GM18873 (cell line): ENCODE results near the gene VN1R4.
"Not testable (repeated sequence)": the region's sequence is repeated elsewhere in the genome, so short reads cannot be mapped to it uniquely, and the experiment has no call there.

ENCODE experiments used
- ATAC-seq: cut with Tn5 transposase; IDR thresholded peaks from one replicate; pipeline ENCODE4 v1.9.1; 2021; ENCODE audit warnings: mild to moderate bottlenecking, moderate library complexity, moderate number of reproducible peaks; ENCODE audit not compliant: unreplicated experiment, low FRiP score

VN1R4 gene

GRCh38 chr19:53267623-53268022 is at the start of gene VN1R4:
Gene VN1R4, minus strand, starts transcription at chr19:53267723. Its CDS starts 58 bp downstream, at chr19:53267665.
- ATAC-seq = not testable (repeated sequence)

- no peak for ATAC-seq
Measured at GRCh38 chr19:53311897-53312296, 44.4 kb upstream of the VN1R4 start.

- no peak for ATAC-seq
Measured at GRCh38 chr19:53311044-53311443, 43.5 kb upstream of the VN1R4 start.

GRCh38 chr19:53308339-53308811 is 40.9 kb upstream of the VN1R4 start:
- ATAC-seq = no peak

GRCh38 chr19:53301341-53301740 is 33.8 kb upstream of the VN1R4 start:
- not testable (repeated sequence) for ATAC-seq

- no peak for ATAC-seq
Measured at GRCh38 chr19:53294786-53295441, 27.4 kb upstream of the VN1R4 start.

- ATAC-seq = no peak
Measured at GRCh38 chr19:53290758-53291549, 23.4 kb upstream of the VN1R4 start.

- ATAC-seq = no peak
Measured at GRCh38 chr19:53285087-53285486, 17.6 kb upstream of the VN1R4 start.

GRCh38 chr19:53281947-53282346 is 14.4 kb upstream of the VN1R4 start:
- ATAC-seq = not testable (repeated sequence)

- no peak for ATAC-seq
Measured at GRCh38 chr19:53275480-53275879, 8.0 kb upstream of the VN1R4 start.

GRCh38 chr19:53272044-53272443 is 4.5 kb upstream of the VN1R4 start:
- no peak for ATAC-seq

GRCh38 chr19:53269861-53270260 is 2.3 kb upstream of the VN1R4 start:
- ATAC-seq = not testable (repeated sequence)

GRCh38 chr19:53257715-53258342 is 9.7 kb downstream of the VN1R4 start, which contains the start of gene VN1R2:
Gene VN1R2, plus strand, starts transcription at chr19:53258292. Its CDS starts 84 bp downstream, at chr19:53258376.
- ATAC-seq = not testable (repeated sequence)

GRCh38 chr19:53254411-53255341 is 12.8 kb downstream of the VN1R4 start, which contains the start of gene ZNF677:
Gene ZNF677, minus strand, starts transcription at chr19:53254873. Its CDS starts 3,323 bp downstream, at chr19:53251550.
- ATAC-seq = no peak

GRCh38 chr19:53246498-53246897 is 21.0 kb downstream of the VN1R4 start:
- no peak for ATAC-seq

- no peak for ATAC-seq
Measured at GRCh38 chr19:53237114-53237777, 30.3 kb downstream of the VN1R4 start.

- no peak for ATAC-seq
Measured at GRCh38 chr19:53224606-53225005, 42.9 kb downstream of the VN1R4 start.

GRCh38 chr19:53222716-53223115 is 44.8 kb downstream of the VN1R4 start:
- ATAC-seq = not testable (repeated sequence)
